22Rv1 (cell line): ENCODE data around the gene CALU.

Source experiments
- CTCF ChIP-seq: fragments of 450-650 bp; IDR thresholded peaks from 2 replicates; pipeline ENCODE4 v1.5.1; 2017; ENCODE audit warnings: mild to moderate bottlenecking
- ZFX ChIP-seq: fragments of 450-650 bp; IDR thresholded peaks from 2 replicates; pipeline ENCODE4 v1.6.1; 2017; ENCODE audit warnings: antibody characterized with exemption, borderline replicate concordance

DNA sequence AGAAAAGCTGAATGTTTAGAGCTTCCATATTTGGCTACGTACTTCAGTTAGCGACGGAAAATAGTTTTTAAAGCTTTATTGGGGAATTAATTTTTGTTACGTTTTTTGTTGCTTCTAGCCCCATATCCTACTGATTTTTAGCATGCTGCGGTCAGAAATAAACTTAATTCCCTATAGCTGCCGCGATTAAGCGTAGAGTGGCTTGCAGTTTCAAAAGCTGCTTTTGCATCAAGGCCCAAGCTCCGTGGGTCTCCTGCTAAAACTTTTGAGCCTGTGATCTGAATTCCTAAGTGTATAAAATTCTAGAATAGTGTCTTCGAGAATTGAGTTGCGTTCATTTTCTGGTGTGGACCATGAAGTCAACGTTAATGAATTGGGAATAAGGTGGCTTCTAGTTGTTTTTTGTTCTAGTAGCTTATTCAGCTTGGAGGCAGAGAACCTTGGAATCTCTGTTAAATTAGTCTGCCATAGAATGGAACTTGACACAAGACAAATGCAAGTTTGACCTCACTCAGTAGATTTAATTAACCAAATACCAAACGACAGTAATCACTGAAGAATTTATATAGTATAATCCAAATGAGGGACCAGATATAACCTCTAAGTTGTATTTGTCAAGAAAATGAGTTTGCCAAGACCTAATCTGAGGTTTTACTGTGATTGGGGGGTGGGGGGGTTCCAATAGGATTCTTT lies 977 bp downstream of the CALU start:
- no peak for TF ChIP-seq CTCF
- TF ChIP-seq ZFX = no peak
